ENCODE measurements around the gene BTBD6. TPM values are rescaled to one million over a fixed set of nuclear protein-coding genes. Genes with fewer than 3 reads are reported as not detected.

BTBD6 gene
- total RNA-seq, 1 experiment from 2014 or later: 0.26 TPM

DNA sequence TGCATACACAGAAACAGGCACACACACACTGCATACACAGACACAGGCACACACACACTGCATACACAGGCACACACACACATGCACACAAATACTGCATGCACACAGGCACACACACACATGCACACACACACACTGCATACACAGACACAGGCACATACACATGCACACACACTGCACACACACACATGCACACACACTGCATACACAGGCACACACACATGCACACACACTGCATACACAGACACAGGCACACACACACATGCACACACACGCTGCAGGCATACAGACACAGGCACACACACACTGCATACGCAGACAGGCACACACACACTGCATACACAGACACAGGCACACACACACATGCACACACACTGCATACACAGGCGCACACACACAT, 32.7 kb upstream of the BTBD6 start:
- ATAC-seq (no peak), DNase-seq (ENCODE audit: low read depth, low spot score) (no peak)
- CTCF ChIA-PET: no interaction called here
- no peaks in the 10 kb centered on the region for H3K27me3 ChIP-seq (ENCODE audit: control insufficient read depth, insufficient read depth, low read length)
- POLR2A ChIA-PET: no interaction called here
- no TSS peak for BruUV-seq (replicated peaks)
- intact Hi-C loops (cut with micrococcal nuclease; ENCODE audit: unreplicated experiment): no loop called here
- TF ChIP-seq POLR2AphosphoS5 (IDR thresholded peaks at IDR 0.05; ENCODE audit: low read depth, low read length): no peak
- TF ChIP-seq, protein P1, sequence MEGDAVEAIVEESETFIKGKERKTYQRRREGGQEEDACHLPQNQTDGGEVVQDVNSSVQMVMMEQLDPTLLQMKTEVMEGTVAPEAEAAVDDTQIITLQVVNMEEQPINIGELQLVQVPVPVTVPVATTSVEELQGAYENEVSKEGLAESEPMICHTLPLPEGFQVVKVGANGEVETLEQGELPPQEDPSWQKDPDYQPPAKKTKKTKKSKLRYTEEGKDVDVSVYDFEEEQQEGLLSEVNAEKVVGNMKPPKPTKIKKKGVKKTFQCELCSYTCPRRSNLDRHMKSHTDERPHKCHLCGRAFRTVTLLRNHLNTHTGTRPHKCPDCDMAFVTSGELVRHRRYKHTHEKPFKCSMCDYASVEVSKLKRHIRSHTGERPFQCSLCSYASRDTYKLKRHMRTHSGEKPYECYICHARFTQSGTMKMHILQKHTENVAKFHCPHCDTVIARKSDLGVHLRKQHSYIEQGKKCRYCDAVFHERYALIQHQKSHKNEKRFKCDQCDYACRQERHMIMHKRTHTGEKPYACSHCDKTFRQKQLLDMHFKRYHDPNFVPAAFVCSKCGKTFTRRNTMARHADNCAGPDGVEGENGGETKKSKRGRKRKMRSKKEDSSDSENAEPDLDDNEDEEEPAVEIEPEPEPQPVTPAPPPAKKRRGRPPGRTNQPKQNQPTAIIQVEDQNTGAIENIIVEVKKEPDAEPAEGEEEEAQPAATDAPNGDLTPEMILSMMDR (IDR thresholded peaks at IDR 0.05): no peak
- H3K9me3 ChIP-seq (ENCODE audit: control insufficient read depth, insufficient read depth, low read depth, low read length): no peaks in the 10 kb centered on the region
- H3K4me1 ChIP-seq (ENCODE audit: control insufficient read depth, insufficient read depth, low read length): no peaks in the 10 kb centered on the region
- H3K4me3 ChIP-seq (ENCODE audit: low read depth in 2 of 2, low read length in 2 of 2): no peak overlapping the region
- 0 out of 2 replicates have a peak, but pooled peaks cover 2% of the 10 kb centered on the region for H3K36me3 ChIP-seq (ENCODE audit: control insufficient read depth, insufficient read depth, low read length)
- no peak overlapping the region for H3K27ac ChIP-seq (ENCODE audit: low read length)
- in situ Hi-C loops (cut with HindIII; ENCODE audit: low pct_unique_long_range_greater_than_20kb, low sequenced_read_pairs): no loop called here

DNA sequence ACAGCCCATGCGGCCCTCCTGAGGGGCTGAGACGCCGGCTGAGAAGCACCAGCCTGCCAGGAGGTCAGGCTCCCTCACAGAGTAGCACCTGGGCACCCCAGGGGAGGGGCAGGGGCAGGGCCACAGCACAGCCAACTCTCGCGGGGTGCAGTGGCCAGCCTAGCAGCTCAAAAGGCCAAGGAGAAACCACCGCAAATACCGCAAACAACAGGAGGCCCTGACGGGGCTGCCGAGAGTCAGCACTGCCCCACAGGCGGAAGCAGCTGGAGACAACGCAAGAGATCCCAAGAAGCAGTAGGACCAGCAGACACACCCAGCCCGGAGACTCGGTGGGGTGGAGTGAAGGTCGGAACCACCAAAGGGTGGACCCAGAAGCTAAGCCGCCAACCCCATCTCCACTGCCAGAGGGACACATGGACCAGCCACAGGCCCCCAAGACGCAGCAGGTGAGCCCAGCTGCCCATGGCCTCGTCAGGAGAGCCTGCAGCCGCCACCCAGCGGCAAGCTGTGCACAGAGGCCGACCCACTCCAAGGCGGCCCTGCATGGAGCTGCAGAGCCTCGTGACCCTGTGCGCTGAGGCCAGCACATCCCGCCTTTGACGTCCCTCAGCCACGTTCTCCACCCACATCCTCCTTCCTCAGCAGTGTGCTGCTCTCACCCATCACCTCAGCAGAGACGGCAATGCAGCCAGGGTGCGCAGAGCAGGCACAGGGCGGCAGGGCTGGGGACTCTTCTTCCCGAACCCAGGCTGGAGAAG, 31.7 kb upstream of the BTBD6 start:
- no peaks in the 10 kb centered on the region for H3K4me1 ChIP-seq (ENCODE audit: control insufficient read depth, insufficient read depth, low read length)
- in situ Hi-C loops (cut with HindIII; ENCODE audit: low pct_unique_long_range_greater_than_20kb, low sequenced_read_pairs): no loop called here
- ATAC-seq (no peak), DNase-seq (ENCODE audit: low read depth, low spot score) (no peak)
- no peaks in the 10 kb centered on the region for H3K9me3 ChIP-seq (ENCODE audit: control insufficient read depth, insufficient read depth, low read depth, low read length)
- TF ChIP-seq TCF7L2 (IDR thresholded peaks at IDR 0.05; ENCODE audit: low read depth, low read length): no peak
- no peaks in the 10 kb centered on the region for H3K27me3 ChIP-seq (ENCODE audit: control insufficient read depth, insufficient read depth, low read length)
- POLR2A ChIA-PET: no interaction called here
- no peak overlapping the region for H3K27ac ChIP-seq (ENCODE audit: low read length)
- intact Hi-C loops (cut with micrococcal nuclease; ENCODE audit: unreplicated experiment): no loop called here
- H3K4me3 ChIP-seq (ENCODE audit: low read depth in 2 of 2, low read length in 2 of 2): no peak overlapping the region
- no TSS peak for BruUV-seq (replicated peaks)
- CTCF ChIA-PET: no interaction called here
- H3K36me3 ChIP-seq (ENCODE audit: control insufficient read depth, insufficient read depth, low read length): 0 out of 2 replicates have a peak, but pooled peaks cover 2% of the 10 kb centered on the region

DNA sequence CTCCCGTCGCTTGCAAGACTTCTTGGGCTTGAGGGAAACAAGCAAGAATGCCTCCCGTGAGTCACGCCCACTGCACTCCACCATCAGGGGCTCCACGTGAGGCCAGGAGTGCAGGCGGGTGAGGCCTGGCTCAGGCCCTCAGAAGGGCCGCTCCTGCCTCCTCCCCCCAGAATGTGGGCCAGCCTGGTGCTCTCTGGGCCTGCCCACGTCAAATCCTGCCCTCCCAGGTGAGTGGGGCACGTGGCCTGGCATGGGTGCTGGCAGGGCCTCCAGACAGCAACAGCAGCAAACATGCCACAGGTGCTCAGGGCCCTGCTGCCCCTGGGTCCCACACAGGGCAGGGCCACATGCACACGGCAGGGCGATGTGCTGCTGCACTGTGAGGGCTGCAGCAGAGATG, 30.6 kb upstream of the BTBD6 start:
- TF ChIP-seq TCF7L2 (IDR thresholded peaks at IDR 0.05; ENCODE audit: low read depth, low read length): no peak
- TF ChIP-seq, protein P2, sequence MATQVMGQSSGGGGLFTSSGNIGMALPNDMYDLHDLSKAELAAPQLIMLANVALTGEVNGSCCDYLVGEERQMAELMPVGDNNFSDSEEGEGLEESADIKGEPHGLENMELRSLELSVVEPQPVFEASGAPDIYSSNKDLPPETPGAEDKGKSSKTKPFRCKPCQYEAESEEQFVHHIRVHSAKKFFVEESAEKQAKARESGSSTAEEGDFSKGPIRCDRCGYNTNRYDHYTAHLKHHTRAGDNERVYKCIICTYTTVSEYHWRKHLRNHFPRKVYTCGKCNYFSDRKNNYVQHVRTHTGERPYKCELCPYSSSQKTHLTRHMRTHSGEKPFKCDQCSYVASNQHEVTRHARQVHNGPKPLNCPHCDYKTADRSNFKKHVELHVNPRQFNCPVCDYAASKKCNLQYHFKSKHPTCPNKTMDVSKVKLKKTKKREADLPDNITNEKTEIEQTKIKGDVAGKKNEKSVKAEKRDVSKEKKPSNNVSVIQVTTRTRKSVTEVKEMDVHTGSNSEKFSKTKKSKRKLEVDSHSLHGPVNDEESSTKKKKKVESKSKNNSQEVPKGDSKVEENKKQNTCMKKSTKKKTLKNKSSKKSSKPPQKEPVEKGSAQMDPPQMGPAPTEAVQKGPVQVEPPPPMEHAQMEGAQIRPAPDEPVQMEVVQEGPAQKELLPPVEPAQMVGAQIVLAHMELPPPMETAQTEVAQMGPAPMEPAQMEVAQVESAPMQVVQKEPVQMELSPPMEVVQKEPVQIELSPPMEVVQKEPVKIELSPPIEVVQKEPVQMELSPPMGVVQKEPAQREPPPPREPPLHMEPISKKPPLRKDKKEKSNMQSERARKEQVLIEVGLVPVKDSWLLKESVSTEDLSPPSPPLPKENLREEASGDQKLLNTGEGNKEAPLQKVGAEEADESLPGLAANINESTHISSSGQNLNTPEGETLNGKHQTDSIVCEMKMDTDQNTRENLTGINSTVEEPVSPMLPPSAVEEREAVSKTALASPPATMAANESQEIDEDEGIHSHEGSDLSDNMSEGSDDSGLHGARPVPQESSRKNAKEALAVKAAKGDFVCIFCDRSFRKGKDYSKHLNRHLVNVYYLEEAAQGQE (IDR thresholded peaks at IDR 0.05; ENCODE audit: insufficient read depth in 1 of 2, low read depth in 2 of 2, low read length in 1 of 2): no peak
- TF ChIP-seq SIN3A (IDR thresholded peaks at IDR 0.05; ENCODE audit: borderline replicate concordance, insufficient read depth, low read depth, low read length): no peak
- no peak for TF ChIP-seq POLR2AphosphoS5 (IDR thresholded peaks at IDR 0.05; ENCODE audit: low read depth, low read length)
- TF ChIP-seq, protein P1 (IDR thresholded peaks at IDR 0.05): no peak
- BruUV-seq (replicated peaks): no TSS peak
- 0 out of 2 replicates have a peak, but pooled peaks cover 2% of the 10 kb centered on the region for H3K36me3 ChIP-seq (ENCODE audit: control insufficient read depth, insufficient read depth, low read length)
- H3K4me1 ChIP-seq (ENCODE audit: control insufficient read depth, insufficient read depth, low read length): no peaks in the 10 kb centered on the region
- H3K27ac ChIP-seq (ENCODE audit: low read length): no peak overlapping the region
- ChIA-PET POLR2A (no interaction called here), CTCF (no interaction called here)
- ATAC-seq: no peak
- no peaks in the 10 kb centered on the region for H3K9me3 ChIP-seq (ENCODE audit: control insufficient read depth, insufficient read depth, low read depth, low read length)
- H3K27me3 ChIP-seq (ENCODE audit: control insufficient read depth, insufficient read depth, low read length): no peaks in the 10 kb centered on the region
- DNase-seq (ENCODE audit: low read depth, low spot score): no peak
- intact Hi-C loops (cut with micrococcal nuclease; ENCODE audit: unreplicated experiment) (no loop called here), in situ Hi-C loops (cut with HindIII; ENCODE audit: low pct_unique_long_range_greater_than_20kb, low sequenced_read_pairs) (no loop called here)
- H3K4me3 ChIP-seq (ENCODE audit: low read depth in 2 of 2, low read length in 2 of 2): no peak overlapping the region

Data from Panc1 (cell line).